IMR-90 (cell line): Measurements from ENCODE around the gene HRC. TPM values are rescaled to one million over a fixed set of nuclear protein-coding genes. Genes with fewer than 3 reads are reported as not detected.

Experiments used
- ATAC-seq: fragments of 200-7000 bp; cut with Tn5 transposase; 2 replicates; pipeline ENCODE4 v1.9.1; 2020; ENCODE audit warnings: low read depth, mild to moderate bottlenecking, moderate library complexity
- BruUV-seq: library from RNA; stranded (reverse); fragments of 400-500 nt; replicated peaks from 2 replicates; lab custom pipeline; 2021; lab: Mats Ljungman, UMichigan
- CTCF ChIA-PET: fragments of 300-600 bp; formaldehyde crosslinking; extraction: SDS; loops from one replicate; lab custom pipeline; 2021; ENCODE audit warnings: antibody characterized with exemption; lab: Yijun Ruan, JAX
- POLR2A ChIA-PET: fragments of 300-600 bp; sonication (Branson Sonifier 250); formaldehyde crosslinking; loops from one replicate; lab custom pipeline; 2022; ENCODE audit warnings: antibody characterized with exemption; ENCODE audit not compliant: unreplicated experiment; lab: Charles Lee
- DNase-seq: peaks from one replicate; pipeline ENCODE4 v3.0.0; 2013
- H2AFZ ChIP-seq: replicated peaks from 2 replicates; pipeline ENCODE3; 2013; ENCODE audit warnings: low read length, mild to moderate bottlenecking; ENCODE audit not compliant: poor library complexity
- H2AK5ac ChIP-seq: 2 replicates; pipeline ENCODE4 v1.6.1; 2013; ENCODE audit warnings: low read depth, low read length, inconsistent platforms
- H2AK9ac ChIP-seq: replicated peaks from 2 replicates; pipeline ENCODE3; 2013; ENCODE audit warnings: mild to moderate bottlenecking, low read depth, low read length, moderate library complexity; ENCODE audit not compliant: poor library complexity
- H2BK120ac ChIP-seq: 2 replicates; pipeline ENCODE4 v1.6.1; 2013; ENCODE audit warnings: low read depth, low read length, inconsistent platforms
- H2BK15ac ChIP-seq: 3 replicates; pipeline ENCODE4 v1.6.1; 2013; ENCODE audit warnings: low read depth, low read length, inconsistent platforms
- H2BK20ac ChIP-seq: 2 replicates; pipeline ENCODE4 v1.6.1; 2013; ENCODE audit warnings: low read depth, mild to moderate bottlenecking, inconsistent platforms, low read length, moderate library complexity
- H2BK5ac ChIP-seq: 2 replicates; pipeline ENCODE4 v1.6.1; 2013; ENCODE audit warnings: mild to moderate bottlenecking, low read depth, low read length, inconsistent platforms; ENCODE audit not compliant: poor library complexity, severe bottlenecking
- H3K14ac ChIP-seq: replicated peaks from 2 replicates; pipeline ENCODE4 v1.6.1; 2013; ENCODE audit warnings: low read depth, low read length, inconsistent platforms
- H3K18ac ChIP-seq: 2 replicates; pipeline ENCODE4 v1.6.1; 2013; ENCODE audit warnings: low read depth, low read length, control low read depth
- H3K23ac ChIP-seq: 2 replicates; pipeline ENCODE4 v1.6.1; 2013; ENCODE audit warnings: low read depth, low read length, inconsistent platforms
- H3K27ac ChIP-seq: 2 replicates; pipeline ENCODE4 v1.5.1; 2013; ENCODE audit warnings: mild to moderate bottlenecking, control low read depth, low read length; ENCODE audit not compliant: insufficient read depth
- H3K27me3 ChIP-seq: 2 replicates; pipeline ENCODE4 v1.6.1; 2013; ENCODE audit warnings: low read length; ENCODE audit not compliant: control insufficient read depth, insufficient read depth
- H3K36me3 ChIP-seq: 2 replicates; pipeline ENCODE4 v1.6.1; 2013; ENCODE audit warnings: low read length, mixed read lengths; ENCODE audit not compliant: control insufficient read depth, insufficient read depth
- H3K4ac ChIP-seq: 2 replicates; pipeline ENCODE4 v1.6.1; 2013; ENCODE audit warnings: low read depth, low read length, inconsistent platforms
- H3K4me1 ChIP-seq: 2 replicates; pipeline ENCODE4 v1.6.1; 2013; ENCODE audit warnings: low read length, mixed read lengths; ENCODE audit not compliant: control insufficient read depth, insufficient read depth
- H3K4me2 ChIP-seq: 2 replicates; pipeline ENCODE4 v1.6.1; 2013; ENCODE audit warnings: low read depth, mild to moderate bottlenecking, control low read depth, low read length, moderate library complexity
- H3K4me3 ChIP-seq: 2 replicates; pipeline ENCODE4 v1.5.1; 2013; ENCODE audit warnings: low read depth, mild to moderate bottlenecking, control low read depth, low read length, moderate library complexity; ENCODE audit not compliant: insufficient read depth
- H3K56ac ChIP-seq: 2 replicates; pipeline ENCODE4 v1.6.1; 2013; ENCODE audit warnings: low read length, inconsistent platforms; ENCODE audit not compliant: insufficient read depth; ENCODE audit errors: extremely low read depth
- H3K79me1 ChIP-seq, 2 experiments: 2 replicates each; pipeline ENCODE4 v1.6.1; 2013; ENCODE audit warnings: low read length in 2 of 2, inconsistent platforms in 1 of 2, low read depth in 1 of 2
- H3K9ac ChIP-seq: 2 replicates; pipeline ENCODE4 v1.6.1; 2013; ENCODE audit warnings: low read depth, low read length, control low read depth
- H3K9me1 ChIP-seq: 2 replicates; pipeline ENCODE4 v1.6.1; 2013; ENCODE audit warnings: low read length, inconsistent platforms; ENCODE audit not compliant: insufficient read depth
- H3K9me3 ChIP-seq: 2 replicates; pipeline ENCODE4 v1.6.1; 2013; ENCODE audit warnings: low read length; ENCODE audit not compliant: control insufficient read depth, insufficient read depth
- H4K20me1 ChIP-seq: 2 replicates; pipeline ENCODE4 v1.6.1; 2013; ENCODE audit warnings: low read length, inconsistent platforms; ENCODE audit not compliant: insufficient read depth
- H4K5ac ChIP-seq: 2 replicates; pipeline ENCODE4 v1.6.1; 2013; ENCODE audit warnings: mild to moderate bottlenecking, low read depth, low read length, control low read depth
- H4K8ac ChIP-seq, 2 experiments: 2 replicates each; pipeline ENCODE4 v1.6.1; 2013; ENCODE audit warnings: low read depth in 2 of 2, low read length in 2 of 2, control low read depth in 1 of 2, inconsistent platforms in 1 of 2
- H4K91ac ChIP-seq: 2 replicates; pipeline ENCODE4 v1.6.1; 2013; ENCODE audit warnings: low read depth, low read length, inconsistent platforms; ENCODE audit not compliant: insufficient read depth
- CEBPB ChIP-seq: IDR thresholded peaks from 2 replicates; pipeline ENCODE4 v1.6.1; 2012; ENCODE audit warnings: low read depth, low read length, improper control_type of control experiment
- CHD1 ChIP-seq: IDR thresholded peaks from 2 replicates; pipeline ENCODE4 v1.6.1; 2012; ENCODE audit warnings: low read depth, low read length, improper control_type of control experiment
- FOS ChIP-seq: fragments of 150-350 bp; IDR thresholded peaks from 2 replicates; pipeline ENCODE4 v1.6.1; 2016; ENCODE audit warnings: low read depth, low read length
- MAZ ChIP-seq: IDR thresholded peaks from 2 replicates; pipeline ENCODE4 v1.6.1; 2012; ENCODE audit warnings: low read depth, mild to moderate bottlenecking, low read length, improper control_type of control experiment, moderate library complexity, borderline replicate concordance
- MXI1 ChIP-seq: IDR thresholded peaks from 2 replicates; pipeline ENCODE4 v1.6.1; 2012; ENCODE audit warnings: low read depth, mild to moderate bottlenecking, low read length, moderate library complexity, borderline replicate concordance
- NFE2L2 ChIP-seq: fragments of 150-350 bp; IDR thresholded peaks from 2 replicates; pipeline ENCODE4 v1.6.1; 2016; ENCODE audit warnings: low read depth, mild to moderate bottlenecking, low read length
- POLR2A ChIP-seq: IDR thresholded peaks from 2 replicates; pipeline ENCODE4 v1.6.1; 2012; ENCODE audit warnings: mild to moderate bottlenecking, low read depth, low read length
- RCOR1 ChIP-seq: IDR thresholded peaks from 2 replicates; pipeline ENCODE4 v1.6.1; 2012; ENCODE audit warnings: mild to moderate bottlenecking, low read length, improper control_type of control experiment; ENCODE audit not compliant: insufficient replicate concordance
- RFX5 ChIP-seq: IDR thresholded peaks from 2 replicates; pipeline ENCODE4 v1.8.0; 2012; ENCODE audit warnings: low read depth, mild to moderate bottlenecking, low read length, moderate library complexity
- SMC3 ChIP-seq: fragments of 150-350 bp; IDR thresholded peaks from 2 replicates; pipeline ENCODE4 v1.6.1; 2016; ENCODE audit warnings: low read depth, mild to moderate bottlenecking, antibody characterized with exemption, low read length, moderate library complexity
- WGBS, 2 experiments: methylation state at CpG; one replicate each; pipeline versions ENCODE4 v1.1.5 to v1.1.7; 2013; ENCODE audit warnings: missing lambda C conversion rate in 2 of 2; ENCODE audit not compliant: insufficient read length in 1 of 2; ENCODE audit errors: extremely low coverage in 2 of 2; 5-methylcytosine and 5-hydroxymethylcytosine counted together
- dilution Hi-C: fragments of 300-500 bp; cut with HindIII; formaldehyde crosslinking; loops from one replicate; pipeline ENCODE4 v1.14.3; 2018; ENCODE audit warnings: low sequenced_read_pairs; ENCODE audit not compliant: unreplicated experiment
- in situ Hi-C: fragments of 300-500 bp; cut with MboI; formaldehyde crosslinking; loops from 3 replicates; pipeline ENCODE4 v1.14.3; 2019; ENCODE audit warnings: low sequenced_read_pairs, inconsistent platforms, mixed read lengths
- intact Hi-C: fragments of 100-400 bp; cut with micrococcal nuclease; formaldehyde crosslinking; loops from 2 replicates; pipeline ENCODE4 v1.10.0; 2022
- polyA plus RNA-seq, 3 experiments: library from polyadenylated mRNA; depleted of rRNA; stranded (reverse); fragments of >200 nt; gene quantifications; 2 replicates each; pipeline ENCODE4 v1.2.3, GENCODE V29; 2012; ENCODE audit warnings: low replicate concordance in 1 of 3
- total RNA-seq: library from RNA; depleted of rRNA; stranded (reverse); fragments of >200 nt; gene quantifications from 2 replicates; pipeline ENCODE4 v1.2.3, GENCODE V29; 2012
- TF ChIP-seq, protein P1 (sequence below): fragments of 150-350 bp; IDR thresholded peaks from 2 replicates; pipeline ENCODE4 v1.6.1; 2017; ENCODE audit warnings: mild to moderate bottlenecking, antibody characterized with exemption, low read length, low read depth
- TF ChIP-seq, protein P2 (sequence below): fragments of 150-350 bp; IDR thresholded peaks from 2 replicates; pipeline ENCODE4 v1.6.1; 2016; ENCODE audit warnings: low read depth, mild to moderate bottlenecking, low read length, moderate library complexity, borderline replicate concordance

HRC gene
- total and polyA plus RNA-seq, 2 of the 4 experiments (the other 2 are of a cell fraction) = 0.03 TPM; not detected in 1

DNA sequence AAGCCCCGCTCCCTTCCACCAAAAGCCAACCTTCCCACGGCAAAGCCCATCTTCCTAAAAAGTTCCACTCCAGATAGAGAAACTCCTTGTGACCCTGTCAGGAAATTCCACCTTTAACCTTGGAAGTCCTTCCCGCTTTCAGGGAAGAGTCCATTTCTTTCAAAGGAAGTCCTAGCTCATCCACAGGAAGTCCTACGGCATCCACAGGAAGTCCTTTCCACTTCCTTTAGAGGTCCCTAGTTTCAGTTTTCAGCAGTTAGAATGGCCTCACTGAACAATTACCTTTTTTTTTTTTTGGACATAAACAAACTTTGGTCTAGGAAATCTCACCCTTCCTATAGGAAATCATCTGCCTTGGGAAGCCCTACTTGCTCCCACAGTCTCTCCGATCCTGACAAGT lies 34.1 kb upstream of the HRC start:
- CTCF ChIA-PET = no interaction called here
- H3K9ac ChIP-seq = no peak overlapping the region
- no peak overlapping the region for H3K23ac ChIP-seq
- TF ChIP-seq SMC3 (no peak), NFE2L2 (no peak), FOS (no peak), RFX5 (no peak), POLR2A (no peak), RCOR1 (no peak), CHD1 (no peak), MAZ (no peak), CEBPB (no peak), MXI1 (no peak)
- TF ChIP-seq, protein P1, sequence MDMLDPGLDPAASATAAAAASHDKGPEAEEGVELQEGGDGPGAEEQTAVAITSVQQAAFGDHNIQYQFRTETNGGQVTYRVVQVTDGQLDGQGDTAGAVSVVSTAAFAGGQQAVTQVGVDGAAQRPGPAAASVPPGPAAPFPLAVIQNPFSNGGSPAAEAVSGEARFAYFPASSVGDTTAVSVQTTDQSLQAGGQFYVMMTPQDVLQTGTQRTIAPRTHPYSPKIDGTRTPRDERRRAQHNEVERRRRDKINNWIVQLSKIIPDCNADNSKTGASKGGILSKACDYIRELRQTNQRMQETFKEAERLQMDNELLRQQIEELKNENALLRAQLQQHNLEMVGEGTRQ = no peak
- TF ChIP-seq, protein P2, sequence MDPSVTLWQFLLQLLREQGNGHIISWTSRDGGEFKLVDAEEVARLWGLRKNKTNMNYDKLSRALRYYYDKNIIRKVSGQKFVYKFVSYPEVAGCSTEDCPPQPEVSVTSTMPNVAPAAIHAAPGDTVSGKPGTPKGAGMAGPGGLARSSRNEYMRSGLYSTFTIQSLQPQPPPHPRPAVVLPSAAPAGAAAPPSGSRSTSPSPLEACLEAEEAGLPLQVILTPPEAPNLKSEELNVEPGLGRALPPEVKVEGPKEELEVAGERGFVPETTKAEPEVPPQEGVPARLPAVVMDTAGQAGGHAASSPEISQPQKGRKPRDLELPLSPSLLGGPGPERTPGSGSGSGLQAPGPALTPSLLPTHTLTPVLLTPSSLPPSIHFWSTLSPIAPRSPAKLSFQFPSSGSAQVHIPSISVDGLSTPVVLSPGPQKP = no peak
- no peak overlapping the region for H2BK15ac ChIP-seq
- no peak overlapping the region for H3K4me3 ChIP-seq
- dilution Hi-C loops (no loop called here), in situ Hi-C loops (no loop called here), intact Hi-C loops (no loop called here)
- H4K8ac ChIP-seq = no peak overlapping the region
- no TSS peak for BruUV-seq
- no peaks in the 10 kb centered on the region for H3K27me3 ChIP-seq
- no peak overlapping the region for H3K27ac ChIP-seq
- no peak overlapping the region for H3K14ac ChIP-seq
- H3K4me2 ChIP-seq = no peak overlapping the region
- H3K79me1 ChIP-seq = no peaks in the 10 kb centered on the region
- H3K18ac ChIP-seq = no peak overlapping the region
- no peak overlapping the region for H2BK120ac ChIP-seq
- no peak overlapping the region for H2BK20ac ChIP-seq
- no peaks in the 10 kb centered on the region for H3K9me3 ChIP-seq
- H3K9me1 ChIP-seq = 0 out of 2 replicates have a peak, but pooled peaks cover 2% of the 10 kb centered on the region
- no peak overlapping the region for H2BK5ac ChIP-seq
- no peak overlapping the region for H2AK5ac ChIP-seq
- H3K4ac ChIP-seq = no peak overlapping the region
- H4K20me1 ChIP-seq = no peaks in the 10 kb centered on the region
- DNase-seq (no peak), ATAC-seq (no peak)
- POLR2A ChIA-PET = no interaction called here
- no peak overlapping the region for H4K5ac ChIP-seq
- peaks cover 38% of the 10 kb centered on the region for H3K36me3 ChIP-seq
- no peak overlapping the region for H2AK9ac ChIP-seq
- 100% methylated on average over 3 of the region's 5 CpGs; no CpG with 5 or more reads in 1 of the 2 experiments for WGBS, 2 experiments
- no peak overlapping the region for H3K56ac ChIP-seq
- H4K91ac ChIP-seq = no peak overlapping the region
- no peak overlapping the region for H2AFZ ChIP-seq
- H3K4me1 ChIP-seq = no peaks in the 10 kb centered on the region
